TTC549 (cell line): Measurements from ENCODE around the gene DOP1A.

Experiments
- FAIRE-seq: peaks from 2 replicates; lab custom pipeline; 2012; peaks lifted over from hg19 to GRCh38; lab: Jason Lieb, UNC

The DOP1A gene, protein sequence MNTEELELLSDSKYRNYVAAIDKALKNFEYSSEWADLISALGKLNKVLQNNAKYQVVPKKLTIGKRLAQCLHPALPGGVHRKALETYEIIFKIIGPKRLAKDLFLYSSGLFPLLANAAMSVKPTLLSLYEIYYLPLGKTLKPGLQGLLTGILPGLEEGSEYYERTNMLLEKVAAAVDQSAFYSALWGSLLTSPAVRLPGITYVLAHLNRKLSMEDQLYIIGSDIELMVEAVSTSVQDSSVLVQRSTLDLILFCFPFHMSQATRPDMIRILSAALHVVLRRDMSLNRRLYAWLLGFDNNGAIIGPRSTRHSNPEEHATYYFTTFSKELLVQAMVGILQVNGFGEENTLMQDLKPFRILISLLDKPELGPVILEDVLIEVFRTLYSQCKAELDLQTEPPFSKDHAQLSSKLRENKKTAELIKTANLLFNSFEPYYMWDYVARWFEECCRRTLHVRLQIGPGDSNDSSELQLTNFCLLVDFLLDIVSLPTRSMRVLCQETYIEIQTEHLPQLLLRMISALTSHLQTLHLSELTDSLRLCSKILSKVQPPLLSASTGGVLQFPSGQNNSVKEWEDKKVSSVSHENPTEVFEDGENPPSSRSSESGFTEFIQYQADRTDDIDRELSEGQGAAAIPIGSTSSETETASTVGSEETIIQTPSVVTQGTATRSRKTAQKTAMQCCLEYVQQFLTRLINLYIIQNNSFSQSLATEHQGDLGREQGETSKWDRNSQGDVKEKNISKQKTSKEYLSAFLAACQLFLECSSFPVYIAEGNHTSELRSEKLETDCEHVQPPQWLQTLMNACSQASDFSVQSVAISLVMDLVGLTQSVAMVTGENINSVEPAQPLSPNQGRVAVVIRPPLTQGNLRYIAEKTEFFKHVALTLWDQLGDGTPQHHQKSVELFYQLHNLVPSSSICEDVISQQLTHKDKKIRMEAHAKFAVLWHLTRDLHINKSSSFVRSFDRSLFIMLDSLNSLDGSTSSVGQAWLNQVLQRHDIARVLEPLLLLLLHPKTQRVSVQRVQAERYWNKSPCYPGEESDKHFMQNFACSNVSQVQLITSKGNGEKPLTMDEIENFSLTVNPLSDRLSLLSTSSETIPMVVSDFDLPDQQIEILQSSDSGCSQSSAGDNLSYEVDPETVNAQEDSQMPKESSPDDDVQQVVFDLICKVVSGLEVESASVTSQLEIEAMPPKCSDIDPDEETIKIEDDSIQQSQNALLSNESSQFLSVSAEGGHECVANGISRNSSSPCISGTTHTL (N-terminal part only)

DNA sequence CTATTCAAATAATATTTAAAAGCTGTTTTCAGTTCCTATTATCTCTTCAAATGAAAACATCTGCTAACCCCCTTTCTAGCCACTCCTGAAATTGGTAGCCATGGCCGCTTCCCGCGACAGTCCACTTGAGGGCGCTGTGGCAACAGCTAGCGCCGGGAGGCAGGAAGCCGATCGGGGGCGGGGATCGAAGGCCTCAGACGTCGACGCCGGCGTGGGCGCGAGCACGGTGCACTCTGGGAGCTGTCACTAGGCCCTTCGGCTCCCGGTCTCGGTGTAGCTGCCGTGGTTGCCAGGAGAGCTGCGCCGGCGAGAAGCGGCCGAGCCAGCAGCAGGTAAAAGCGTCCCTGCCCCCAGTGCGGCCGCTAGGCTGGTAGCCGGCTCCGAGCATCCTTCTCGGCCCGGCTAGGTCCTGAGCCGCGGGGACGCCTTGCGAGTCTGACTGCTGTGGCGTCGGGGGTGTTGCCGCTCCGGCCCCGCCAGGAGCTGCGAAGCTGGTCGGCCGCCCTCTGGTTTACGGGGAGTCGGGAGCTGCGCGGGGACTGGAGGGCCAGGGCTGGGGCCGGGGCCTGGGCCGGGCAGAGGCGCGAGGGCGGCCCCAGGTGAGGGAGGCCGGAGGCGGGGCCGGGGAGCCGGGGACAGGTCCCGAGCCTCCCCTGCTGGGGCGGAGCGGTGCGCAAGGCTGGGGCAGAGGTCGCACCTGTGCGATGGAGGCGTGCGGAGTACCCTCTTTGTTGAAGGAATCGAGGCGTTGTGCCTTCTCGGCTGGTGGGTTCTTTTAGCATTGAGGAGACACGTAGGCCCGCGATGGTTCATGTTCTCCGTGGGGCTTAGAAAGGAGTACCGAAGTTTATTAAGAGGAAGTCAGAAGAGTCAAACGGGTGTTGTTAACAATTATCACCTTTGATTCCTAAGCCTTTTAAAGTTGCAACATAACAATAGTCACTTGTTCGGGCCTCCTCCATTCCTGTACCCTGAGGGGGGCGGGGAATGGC lies at the start of gene DOP1A:
TSS of gene DOP1A (plus strand) at position 224 of the 992 bp plus-strand sequence. CDS start 29,307 bp downstream, outside the sequence.
- FAIRE-seq, result peak; percentile 86

DNA sequence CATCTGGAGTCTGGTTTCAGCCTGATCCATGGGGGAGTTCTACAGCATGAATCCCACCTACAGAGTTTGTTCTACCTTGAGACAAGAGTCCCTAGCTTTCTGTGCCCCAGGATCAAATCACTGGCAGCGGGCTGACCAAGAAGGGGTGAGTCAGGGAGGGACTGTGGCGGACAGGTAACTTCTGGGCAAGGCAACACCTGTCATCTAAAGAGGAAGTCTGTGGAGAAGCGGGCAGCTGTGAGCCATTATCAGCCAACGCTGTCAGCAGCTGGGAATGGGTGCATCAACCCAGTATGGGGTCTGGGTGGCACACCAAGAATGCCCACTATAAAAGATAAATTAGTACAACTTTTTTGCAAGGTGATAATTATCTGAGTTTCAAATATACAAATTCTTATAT lies 47.7 kb upstream of the DOP1A start:
- no peak for FAIRE-seq

DNA sequence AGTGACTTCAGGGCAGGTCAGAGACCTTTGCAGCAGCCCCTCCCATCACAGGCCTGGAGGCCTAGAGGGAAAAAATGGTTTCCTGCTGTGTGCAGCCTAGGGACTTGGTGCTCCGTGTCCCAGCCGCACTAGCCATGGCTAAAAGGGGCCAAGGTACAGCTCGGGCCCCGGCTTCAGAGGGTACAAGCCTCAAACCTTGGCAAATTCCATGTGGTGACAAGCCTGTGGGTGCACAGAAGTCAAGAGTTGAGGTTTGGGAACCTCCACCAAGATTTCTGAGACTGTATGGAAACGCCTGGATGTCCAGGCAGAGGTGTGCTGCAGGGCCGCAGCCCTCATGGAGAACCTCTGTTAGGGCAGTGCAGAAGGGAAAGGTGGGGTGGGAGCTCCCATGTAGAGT lies 35.8 kb upstream of the DOP1A start:
- FAIRE-seq, result no peak

- FAIRE-seq, result no peak
Observed at GRCh38 chr6:83038246-83038645, 29.2 kb upstream of the DOP1A start.

GRCh38 chr6:83042467-83043053 lies 24.9 kb upstream of the DOP1A start:
- no peak for FAIRE-seq

GRCh38 chr6:83044091-83044768 lies 23.2 kb upstream of the DOP1A start:
- FAIRE-seq, result no peak

GRCh38 chr6:83047065-83047754 lies 20.3 kb upstream of the DOP1A start:
- FAIRE-seq, result no peak

GRCh38 chr6:83051377-83052172 lies 15.9 kb upstream of the DOP1A start:
- no peak for FAIRE-seq

GRCh38 chr6:83053678-83054077 lies 13.8 kb upstream of the DOP1A start:
- no peak for FAIRE-seq

DNA sequence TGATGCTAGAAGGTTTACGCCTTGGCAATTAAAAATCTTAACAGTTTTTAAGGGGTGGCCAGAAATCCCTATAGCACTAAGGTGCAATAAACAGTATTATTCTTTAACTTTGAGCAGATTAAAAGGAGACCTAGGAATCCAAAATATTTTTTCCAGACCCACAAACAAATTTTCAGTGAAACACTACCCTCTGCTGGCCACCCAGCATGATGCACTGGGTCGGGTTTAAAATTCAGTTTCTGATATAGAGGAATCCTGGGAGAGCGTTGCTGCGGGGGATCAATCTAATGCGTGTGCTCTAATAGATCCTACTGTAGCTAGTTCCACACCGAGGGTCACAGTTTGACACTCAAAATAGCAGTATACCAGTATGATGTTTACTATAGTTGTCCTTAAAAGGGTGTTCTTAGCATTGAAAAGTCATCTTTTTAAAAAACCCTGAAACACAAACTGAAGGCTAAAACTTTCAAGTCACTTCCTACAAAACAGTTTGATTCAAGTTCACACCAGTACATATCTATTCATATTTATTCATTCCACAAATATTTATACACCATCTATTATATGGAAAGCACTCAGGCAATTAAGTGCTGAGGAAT lies 12.0 kb upstream of the DOP1A start:
- FAIRE-seq, result peak; percentile 67

DNA sequence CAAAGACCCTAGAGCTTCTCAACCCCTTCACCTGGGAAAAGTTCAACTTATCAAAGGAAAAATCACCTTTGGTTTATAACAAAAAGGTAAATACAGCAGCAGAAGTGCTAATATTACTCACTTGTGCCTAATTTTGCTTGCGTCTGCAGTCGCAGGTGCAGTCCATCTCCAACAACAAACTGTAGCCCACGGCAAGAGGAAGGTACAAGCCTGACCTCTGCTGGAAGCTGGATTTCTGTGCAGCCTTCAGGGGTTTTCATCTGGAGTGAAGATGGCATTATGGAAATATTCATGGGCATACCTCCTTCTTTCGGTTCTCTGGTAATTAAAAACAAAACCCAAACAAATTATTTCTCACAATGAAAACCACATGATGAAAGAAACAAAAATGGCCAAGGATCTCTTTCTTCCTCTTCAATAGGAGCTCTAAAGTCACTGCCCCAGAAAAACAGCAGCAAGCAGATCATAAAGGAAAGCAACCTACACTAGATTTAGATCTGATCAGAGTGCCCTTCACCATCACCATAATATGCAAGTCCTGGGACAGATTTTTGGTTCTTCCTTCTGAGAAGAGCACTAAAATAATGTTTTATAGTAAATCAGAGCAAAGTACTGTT lies 9.7 kb upstream of the DOP1A start:
- FAIRE-seq, result no peak

- no peak for FAIRE-seq
Observed at GRCh38 chr6:83061190-83061589, 6.3 kb upstream of the DOP1A start.

DNA sequence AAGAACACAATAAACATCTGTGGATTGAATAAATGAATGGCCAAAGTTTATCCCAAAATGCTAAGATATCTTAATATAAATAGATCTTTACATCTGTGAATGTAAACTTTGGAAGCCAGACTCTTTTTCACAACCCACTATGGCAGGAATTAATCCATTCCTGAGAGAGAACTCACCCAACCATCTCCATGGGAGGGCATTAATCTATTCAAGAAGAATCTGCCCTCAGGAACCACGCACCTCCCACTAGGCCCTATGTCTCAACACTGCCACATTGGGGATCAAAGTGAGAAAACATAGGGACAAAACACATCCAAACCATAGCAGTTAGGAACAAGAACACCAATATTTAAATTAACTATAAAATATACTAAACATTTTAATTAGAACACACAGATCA lies 5.2 kb upstream of the DOP1A start:
- no peak for FAIRE-seq

GRCh38 chr6:83065511-83066192 lies 1.8 kb upstream of the DOP1A start, which contains the start of gene UBE3D:
UBE3D (minus strand) TSS chr6:83065841; CDS start chr6:83065718, 123 bp downstream.
- no peak for FAIRE-seq

DNA sequence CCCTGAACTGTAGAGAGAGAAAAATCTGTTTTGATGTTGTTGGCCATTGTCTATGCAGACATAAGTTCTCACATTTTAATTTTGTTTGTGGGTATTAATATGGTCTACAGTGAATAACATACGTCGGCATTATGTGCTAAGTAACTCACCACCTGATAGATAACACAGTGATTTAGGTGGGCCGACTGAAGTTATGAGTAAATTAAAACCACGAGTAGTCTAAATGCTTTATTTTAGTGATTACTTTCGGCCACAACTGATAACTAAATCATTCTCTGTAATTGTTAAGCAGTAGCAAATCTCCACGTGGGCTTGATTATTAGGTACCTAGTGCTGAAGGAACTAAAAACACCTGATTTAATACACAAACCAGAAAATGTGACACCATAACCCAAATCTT lies 1.1 kb downstream of the DOP1A start:
- no peak for FAIRE-seq

- no peak for FAIRE-seq
Observed at GRCh38 chr6:83069633-83070032, 2.2 kb downstream of the DOP1A start.

- no peak for FAIRE-seq
Observed at GRCh38 chr6:83071023-83071422, 3.6 kb downstream of the DOP1A start.
